Stimulated activated CD8-positive, alpha-beta memory T cell treated with anti-CD3 and anti-CD28 coated beads, Interleukin-15, amount 100 ng/mL, for 24 hours (primary cell): ENCODE results near the gene PAPLN.

ENCODE experiments used
- DNase-seq: peaks from one replicate; pipeline ENCODE4 v3.0.0-alpha.2; 2020; ENCODE audit warnings: low read depth

Gene PAPLN

DNA sequence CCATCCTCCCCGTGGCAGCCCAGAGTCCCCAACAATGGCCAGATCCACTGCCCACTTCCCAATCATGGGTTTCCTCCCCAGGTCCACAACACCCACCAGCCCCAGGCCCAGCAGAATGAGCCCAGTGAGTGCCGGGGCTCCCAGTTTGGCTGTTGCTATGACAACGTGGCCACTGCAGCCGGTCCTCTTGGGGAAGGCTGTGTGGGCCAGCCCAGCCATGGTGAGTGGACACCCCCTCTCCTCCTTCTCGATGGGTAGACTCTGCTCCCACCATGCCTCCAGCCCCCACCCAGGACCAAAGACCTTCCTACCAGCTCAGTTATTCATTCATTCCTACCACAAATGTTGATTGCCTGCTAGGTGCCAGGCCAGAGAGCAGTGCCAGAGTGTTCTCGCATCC is 23.8 kb downstream of the PAPLN start:
- no peak for DNase-seq

DNA sequence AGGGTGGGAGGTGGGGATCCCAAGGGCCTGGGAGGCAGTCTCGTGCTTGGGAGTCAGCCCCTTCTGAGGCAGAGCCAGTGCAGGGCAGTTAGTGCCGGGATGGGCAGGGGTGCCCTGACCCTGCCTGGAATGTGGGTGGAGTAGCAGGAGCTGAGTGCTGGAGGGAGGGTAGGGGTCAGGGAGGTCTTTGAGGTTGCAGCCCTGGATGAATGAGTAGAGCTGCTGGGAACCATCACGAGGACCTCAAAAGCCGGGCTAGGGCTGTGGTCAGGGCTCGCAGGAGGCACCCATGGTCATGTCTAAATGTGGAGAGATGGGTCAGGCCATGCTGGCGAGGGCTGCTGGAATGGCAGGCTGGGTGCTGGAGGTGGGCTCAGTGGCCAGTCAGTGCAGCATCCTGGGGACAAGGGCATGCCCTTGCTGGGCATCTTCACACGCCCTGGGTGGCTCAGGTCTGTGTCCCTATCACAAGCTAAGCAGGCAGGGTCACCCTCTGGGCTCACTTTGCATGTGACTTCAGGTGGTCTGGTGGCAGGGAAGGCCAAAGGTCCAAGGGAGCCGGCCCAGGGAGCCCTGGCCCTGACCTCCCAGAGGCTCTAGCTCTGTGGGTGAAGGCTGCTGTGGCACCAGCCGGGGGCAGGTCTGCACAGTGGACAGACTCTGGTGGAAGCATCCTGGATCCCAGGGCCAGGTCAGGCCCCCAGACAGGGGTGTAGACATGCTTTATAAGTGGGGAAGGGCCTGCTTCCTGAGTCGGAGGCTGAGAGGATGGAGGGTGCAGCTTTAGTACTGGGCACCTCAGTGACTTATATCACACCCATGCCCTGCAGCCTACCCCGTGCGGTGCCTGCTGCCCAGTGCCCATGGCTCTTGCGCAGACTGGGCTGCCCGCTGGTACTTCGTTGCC is 24.5 kb downstream of the PAPLN start:
- DNase-seq = no peak

DNA sequence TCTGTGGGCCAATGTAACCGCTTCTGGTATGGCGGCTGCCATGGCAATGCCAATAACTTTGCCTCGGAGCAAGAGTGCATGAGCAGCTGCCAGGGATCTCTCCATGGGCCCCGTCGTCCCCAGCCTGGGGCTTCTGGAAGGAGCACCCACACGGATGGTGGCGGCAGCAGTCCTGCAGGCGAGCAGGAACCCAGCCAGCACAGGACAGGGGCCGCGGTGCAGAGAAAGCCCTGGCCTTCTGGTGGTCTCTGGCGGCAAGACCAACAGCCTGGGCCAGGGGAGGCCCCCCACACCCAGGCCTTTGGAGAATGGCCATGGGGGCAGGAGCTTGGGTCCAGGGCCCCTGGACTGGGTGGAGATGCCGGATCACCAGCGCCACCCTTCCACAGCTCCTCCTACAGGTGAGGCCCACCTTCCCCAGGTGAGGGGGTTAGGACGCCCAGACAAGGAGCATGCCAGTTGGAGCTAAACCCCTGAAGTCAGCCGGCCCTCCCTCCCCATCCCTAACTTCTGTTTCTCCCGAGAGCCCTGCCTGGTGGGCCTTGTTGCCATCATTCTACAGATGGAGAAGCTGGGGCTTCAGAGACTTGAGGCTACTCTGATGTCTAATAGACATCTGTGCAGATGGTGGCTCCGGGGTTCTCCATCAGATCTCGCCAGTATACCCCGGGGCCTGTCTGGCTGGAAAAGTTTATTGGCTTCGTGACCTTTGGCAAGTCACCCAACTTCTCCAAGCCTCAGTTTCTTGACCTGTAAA is 25.3 kb downstream of the PAPLN start:
- no peak for DNase-seq

DNA sequence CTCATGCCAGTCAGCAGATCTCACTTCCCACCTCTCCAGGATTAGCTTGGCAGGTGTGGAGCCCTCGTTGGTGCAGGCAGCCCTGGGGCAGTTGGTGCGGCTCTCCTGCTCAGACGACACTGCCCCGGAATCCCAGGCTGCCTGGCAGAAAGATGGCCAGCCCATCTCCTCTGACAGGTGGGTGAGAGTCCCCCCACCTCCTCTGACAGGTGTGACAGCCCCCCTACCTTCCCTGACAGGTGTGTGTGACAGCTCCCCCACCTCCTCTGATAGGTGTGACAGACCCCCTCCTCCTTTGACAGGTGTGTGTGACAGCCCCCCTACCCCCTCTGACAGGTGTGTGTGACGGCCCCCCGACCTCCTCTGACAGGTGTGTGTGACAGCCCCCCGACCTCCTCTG is 26.3 kb downstream of the PAPLN start:
- no peak for DNase-seq

DNA sequence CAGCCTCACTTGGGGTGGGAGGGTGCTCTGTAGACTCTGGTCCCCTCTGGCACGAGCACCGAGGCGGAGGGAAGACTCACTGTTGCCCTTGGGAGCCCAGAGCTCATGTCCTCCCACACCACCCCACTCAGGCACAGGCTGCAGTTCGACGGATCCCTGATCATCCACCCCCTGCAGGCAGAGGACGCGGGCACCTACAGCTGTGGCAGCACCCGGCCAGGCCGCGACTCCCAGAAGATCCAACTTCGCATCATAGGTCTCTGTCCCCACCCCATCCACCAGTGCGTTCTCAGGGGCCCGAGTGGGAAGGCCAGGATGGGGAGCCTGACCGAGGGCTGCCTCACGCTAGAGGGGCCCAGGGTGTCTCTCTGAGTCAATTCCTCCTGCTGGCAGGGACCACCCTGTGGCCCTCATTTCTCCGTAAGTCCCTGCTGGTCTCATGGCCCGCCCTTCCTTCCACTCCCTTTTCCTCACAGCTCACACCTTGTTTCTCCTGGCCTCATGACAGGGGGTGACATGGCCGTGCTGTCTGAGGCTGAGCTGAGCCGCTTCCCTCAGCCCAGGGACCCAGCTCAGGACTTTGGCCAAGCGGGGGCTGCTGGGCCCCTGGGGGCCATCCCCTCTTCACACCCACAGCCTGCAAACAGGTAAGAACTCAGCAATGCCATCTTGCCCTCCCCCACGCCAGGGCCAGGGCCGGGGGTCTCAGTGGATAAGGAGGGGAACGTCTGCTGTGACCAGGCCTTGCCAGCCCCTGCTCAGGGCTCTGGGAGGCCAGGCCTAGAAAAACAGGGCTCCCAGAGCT is 27.0 kb downstream of the PAPLN start:
- DNase-seq = no peak

DNA sequence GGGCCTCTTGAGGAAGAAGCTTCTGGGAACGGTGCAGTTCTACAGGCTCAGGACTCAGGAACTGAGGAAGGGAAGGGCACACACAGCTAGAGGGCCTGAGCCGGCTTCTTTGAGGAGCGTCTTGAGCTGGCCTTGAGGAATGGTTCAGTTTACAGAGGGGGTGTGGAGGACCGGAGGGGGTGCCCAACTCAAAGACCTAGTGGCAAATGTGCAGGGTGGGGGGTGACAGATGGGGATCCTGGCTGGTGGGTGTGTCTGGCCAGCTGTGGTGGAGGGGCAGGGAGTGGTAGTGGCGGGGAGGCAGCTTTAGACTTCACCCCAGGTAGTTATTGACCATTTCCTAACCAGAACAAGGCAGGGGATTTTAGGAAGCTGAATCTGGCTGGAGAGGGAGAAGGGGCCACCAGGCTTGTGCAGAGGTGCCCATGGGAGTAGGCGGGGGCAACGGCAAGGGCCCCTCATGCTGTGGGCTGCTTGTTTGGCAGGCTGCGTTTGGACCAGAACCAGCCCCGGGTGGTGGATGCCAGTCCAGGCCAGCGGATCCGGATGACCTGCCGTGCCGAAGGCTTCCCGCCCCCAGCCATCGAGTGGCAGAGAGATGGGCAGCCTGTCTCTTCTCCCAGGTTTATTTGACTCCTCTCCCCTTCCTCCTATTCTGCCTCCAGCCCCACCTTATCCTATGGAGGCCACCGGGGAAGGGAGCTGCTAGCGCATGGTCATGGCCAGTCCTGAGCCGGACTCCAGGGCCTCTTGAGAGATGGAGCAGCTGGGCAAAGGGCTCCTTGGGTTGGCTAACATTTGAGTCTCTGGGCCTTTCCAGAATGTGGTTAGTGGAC is 27.8 kb downstream of the PAPLN start:
- no peak for DNase-seq

DNA sequence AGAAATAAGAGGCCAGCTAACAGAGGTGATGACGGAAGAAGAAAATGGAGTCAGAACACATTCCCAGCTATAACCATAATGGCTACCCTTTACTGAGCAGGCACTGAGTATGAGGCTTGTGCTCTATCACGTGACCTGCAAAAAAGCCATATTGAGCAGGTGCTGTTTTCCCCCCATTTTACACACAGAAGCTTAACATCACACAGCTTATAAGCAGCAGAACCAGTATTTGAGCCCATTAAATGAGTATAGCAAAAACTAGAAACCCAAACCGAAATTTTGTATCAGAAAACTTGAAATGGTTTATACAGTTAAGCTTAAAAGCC is 28.4 kb downstream of the PAPLN start:
- no peak for DNase-seq

DNA sequence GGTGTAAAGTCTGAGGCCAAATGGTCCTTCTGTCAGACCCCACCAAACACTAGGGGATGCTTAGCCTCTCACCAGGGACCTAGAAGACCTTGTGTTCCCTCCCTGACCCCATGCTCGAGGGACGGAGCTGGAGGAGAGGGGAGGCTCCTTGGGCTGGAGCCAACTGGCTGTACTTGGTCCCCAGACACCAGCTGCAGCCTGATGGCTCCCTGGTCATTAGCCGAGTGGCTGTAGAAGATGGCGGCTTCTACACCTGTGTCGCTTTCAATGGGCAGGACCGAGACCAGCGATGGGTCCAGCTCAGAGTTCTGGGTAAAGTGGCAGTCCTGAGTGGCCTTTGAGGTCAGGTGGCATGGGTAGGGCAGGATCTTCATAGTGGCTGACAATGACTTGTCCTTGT is 29.0 kb downstream of the PAPLN start:
- no peak for DNase-seq

DNA sequence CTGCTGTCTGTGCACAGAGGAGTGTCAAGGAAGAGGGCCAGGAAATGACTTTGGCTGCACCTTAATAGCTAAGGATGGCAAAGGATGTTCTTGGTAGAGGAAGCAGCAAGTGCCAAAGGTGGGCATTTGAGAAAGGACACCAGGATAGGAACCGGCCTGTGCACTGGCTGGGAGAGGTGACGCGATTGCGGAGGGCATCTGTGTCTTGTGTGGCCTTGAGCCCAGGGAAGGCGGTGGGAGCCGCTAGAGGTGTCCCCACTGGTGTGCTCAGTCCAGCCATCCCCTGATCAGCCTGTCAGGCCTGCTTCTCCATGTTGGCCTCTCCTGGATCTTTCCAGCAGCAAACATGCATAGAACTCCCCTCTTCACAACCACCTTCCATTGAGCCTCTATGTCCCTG is 30.2 kb downstream of the PAPLN start:
- no peak for DNase-seq

DNA sequence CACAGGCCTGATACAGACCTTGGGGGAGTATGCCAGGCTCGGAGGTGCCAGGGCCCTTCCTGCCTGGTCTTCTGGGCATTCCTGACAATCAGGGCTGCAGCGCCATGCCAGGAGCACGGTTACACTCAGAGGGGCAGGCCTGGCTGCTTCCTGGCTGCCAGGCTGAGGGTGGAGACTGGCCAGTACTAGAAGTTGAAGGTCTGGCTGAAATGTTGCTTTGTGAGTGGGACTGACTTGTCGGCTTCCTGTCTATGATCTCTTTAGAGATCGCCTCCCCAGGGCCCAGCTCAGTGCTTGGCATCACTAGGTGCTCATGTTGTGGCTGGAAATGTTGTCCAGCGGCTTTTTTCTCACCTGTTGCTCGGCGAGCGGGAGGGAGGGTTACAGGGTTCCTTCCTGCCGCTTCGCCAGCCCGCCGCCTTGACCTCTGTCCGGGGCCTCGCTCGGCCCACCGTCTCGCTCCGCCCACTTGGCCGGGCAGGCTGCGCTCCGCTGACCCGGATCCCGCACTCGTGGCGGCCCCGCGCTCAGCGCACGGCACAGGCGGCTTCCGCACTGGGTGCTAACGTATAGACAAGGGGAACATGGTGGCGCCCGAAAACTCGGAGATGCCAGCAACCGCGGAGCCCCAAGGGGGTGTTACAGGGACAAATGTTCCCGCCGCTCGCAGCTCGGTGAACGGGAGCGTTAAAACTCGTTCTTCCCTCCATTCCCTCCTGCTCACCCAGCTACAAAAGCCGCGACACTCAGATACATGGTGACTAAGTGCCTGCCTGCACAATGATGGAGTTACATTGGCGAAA is 32.6 kb downstream of the PAPLN start:
- no peak for DNase-seq

DNA sequence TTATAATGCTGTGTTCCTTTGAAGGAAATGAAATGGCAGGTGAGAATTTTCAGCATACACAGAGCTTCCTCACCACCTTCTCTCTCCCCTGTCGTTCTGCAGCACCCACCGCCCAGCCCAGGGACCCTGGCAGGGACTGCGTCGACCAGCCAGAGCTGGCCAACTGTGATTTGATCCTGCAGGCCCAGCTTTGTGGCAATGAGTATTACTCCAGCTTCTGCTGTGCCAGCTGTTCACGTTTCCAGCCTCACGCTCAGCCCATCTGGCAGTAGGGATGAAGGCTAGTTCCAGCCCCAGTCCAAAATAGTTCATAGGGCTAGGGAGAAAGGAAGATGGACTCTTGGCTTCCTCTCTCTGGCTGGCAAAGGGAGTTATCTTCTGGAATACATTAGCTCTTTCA is 35.1 kb downstream of the PAPLN start:
- DNase-seq = no peak

DNA sequence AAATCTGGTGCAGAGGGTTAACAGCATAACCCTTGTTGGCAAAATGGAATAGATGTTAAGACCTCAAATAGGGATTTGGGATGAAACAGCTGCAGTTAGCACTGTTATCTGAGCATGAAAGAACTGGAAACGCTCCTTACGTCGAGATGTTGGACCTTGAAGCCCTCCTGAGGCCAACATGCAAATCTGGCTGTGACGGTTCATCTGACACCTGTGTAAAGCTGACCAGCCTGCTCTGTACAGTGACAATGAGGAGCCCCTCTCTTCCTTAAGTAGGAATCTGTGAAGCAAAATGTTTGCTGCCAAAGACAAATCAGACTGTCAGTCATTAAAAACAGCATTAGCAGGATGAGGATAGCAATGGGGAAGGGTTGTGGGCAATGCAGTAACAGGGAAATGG is 36.5 kb downstream of the PAPLN start:
- DNase-seq = no peak

DNA sequence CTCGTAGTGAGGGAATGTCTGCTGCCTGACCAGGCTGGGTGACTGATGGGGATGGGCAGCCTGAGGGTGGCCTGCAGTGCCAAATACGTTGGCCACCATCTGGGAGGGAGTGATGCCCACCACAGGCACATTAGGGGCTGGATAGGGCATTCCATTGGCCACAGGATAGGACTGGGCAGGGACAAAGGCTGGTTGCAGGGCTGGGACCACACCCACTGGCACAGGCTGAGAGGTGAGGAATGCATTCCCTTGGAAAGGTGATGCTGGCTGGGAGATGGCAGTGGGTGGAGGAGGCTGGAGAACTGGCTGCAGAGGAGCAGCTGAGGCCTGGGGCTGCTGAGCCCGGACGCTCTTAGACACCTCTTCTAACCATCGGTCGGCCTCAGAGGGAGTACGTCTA is 39.5 kb downstream of the PAPLN start:
- no peak for DNase-seq

DNA sequence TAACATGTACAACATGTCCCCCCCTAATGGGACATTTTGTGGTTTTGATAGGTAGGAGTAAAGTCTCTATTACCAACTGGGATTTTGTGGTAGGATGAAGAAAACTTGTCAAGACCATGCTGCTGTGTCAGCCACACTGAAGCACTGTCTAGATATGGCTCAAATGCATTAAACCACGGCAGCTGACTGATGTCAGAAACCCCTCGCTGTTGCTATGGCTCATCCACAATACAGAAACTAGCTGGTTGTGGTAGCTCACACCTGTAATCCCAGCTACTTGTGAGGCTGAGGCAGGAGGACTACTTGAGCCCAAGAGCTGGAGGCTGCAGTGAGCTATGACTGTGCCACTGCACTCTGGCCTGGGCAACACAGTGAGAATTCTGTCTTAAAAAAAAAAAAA is 40.1 kb downstream of the PAPLN start:
- no peak for DNase-seq

DNA sequence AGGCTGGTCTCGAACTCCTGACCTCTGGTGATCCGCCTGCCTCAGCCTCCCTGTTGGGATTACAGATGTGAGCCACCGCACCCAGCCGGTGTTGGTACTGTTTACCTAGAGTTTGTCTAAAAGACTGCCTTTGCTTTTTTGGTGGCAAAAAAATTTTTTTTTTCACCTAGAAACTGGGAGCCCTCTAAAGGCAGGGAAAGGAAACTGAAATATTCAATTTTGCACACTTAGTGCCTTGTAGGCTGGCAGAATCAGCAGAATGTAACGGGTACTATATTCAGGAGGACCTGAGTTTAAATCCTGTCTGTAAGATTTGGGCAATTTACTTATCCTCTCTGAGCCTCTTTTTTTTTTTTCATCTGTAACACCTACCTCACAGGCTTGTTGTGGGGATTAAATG is 43.6 kb downstream of the PAPLN start:
- no peak for DNase-seq

DNA sequence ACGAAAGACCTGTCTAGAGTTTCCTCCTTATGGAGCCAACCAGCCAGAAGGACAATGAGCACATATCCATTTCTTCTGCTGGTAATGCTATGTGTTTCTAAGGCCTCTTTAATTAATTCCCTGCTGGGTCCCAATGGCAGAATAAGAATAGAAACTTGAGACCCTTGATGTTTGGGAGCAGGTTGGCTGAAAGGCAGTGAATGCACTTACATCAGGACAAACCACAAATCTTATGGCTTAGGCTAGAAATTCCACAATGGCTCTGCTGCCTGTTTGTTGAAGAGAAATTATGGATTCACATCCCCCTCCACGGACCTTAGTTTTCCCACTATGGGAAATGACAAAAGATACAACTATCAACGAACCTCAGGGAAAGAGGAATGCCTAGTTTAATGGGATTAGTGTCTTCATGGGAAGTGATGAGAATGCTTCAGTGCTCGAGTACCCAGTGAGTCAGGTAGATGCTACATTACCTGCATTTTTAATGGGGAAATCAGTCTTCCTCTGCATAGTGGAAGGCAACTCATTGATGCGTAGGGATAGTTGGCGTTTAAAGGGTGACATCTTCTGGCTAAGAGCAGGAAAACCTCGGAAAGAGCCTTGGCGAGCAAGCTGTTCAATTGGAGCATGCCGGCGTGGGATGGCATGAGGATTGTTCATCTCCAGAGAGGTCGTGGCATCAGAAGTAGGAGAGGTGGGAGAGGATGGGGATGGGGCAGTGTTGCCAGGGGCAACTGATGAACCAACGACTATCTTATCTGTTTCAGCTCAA is 46.5 kb downstream of the PAPLN start:
- DNase-seq = no peak

DNA sequence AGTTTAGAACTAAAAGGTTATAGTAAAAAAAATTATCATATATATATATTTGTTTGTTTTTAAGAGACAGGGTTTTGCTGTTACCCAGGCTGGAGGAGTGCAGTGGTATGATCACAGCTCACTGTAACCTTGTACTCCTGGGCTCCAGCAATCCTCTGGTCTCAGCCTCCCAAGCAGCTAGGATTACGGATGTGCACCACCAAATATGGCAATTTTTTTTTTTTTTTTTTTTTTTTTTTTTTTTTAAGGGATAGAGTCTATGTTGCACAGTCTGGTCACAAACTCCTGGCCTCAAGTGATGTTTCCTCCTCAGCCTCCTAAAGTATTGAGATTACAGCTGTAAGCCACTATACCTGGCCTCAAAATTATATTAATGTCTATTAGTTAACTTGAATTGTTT is 48.7 kb downstream of the PAPLN start:
- DNase-seq = no peak

DNA sequence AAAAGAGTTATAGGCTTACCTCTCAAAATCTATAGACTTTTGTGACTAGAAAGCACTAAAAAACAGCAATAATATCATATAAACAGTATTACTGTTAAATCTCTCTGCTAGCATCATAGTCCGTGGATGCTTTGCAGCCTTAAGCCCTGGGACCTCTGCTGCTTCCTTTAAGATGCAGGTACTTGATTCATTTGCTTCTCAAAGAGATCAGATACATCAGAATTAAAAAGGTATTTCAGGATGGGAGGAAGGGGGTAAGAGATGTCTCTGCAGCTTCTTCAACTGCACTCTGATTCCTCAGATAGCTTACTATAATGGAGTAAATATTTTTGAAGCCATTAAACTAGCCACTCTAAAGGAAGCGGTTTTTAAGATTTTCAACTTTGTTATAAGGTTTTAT is 49.3 kb downstream of the PAPLN start:
- DNase-seq = no peak

DNA sequence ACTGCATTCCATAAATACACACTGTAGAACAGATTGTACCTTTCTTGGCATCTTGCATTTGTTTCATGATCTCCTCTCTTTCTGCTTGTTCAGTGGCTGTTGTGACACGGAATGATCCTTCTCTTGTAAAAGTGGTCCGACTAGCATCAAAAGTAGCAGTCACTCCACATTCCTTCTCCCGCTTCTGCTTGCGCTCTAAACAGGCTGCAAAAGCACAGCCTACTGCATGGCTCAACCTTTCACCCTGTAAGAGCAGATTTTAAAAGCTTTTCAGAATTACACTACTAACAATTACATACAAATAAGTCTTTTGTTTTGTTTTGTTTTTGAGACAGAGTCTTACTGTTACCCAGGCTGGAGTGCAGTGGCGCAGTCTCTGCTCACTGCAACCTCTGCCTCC is 49.8 kb downstream of the PAPLN start:
- DNase-seq = no peak

DNA sequence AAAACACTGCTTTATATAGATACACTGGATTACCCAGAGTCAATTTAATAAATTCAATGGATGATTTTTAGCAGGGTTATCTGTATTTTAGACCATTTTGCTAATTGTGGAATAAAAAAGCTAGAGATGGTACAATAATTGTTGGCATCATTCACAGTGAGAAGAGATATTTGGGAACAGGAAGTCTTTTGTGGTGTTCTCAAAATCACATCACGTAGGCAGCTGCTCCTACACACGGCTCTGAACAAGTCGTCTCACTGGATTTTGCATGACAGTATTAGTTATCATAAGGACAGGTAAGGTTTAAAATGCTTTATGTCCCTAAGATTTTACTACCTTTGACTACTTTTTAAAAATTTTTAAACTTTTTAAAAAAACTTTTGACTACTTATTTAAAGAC is 52.0 kb downstream of the PAPLN start:
- DNase-seq = no peak
